VCaP (cell line): Measurements from ENCODE around the gene CLDN34.

Experiments used
- H3K27ac ChIP-seq: fragments of 450-650 bp; 2 replicates; pipeline ENCODE4 v1.5.1; 2017
- TF ChIP-seq, protein P1 (sequence below): fragments of 450-650 bp; conservative IDR thresholded peaks from 2 replicates; pipeline ENCODE4 v1.5.1; 2017; ENCODE audit warnings: mild to moderate bottlenecking, moderate library complexity

CLDN34 gene

GRCh38 chrX:9997041-9997440 is 29.9 kb downstream of the CLDN34 start:
- H3K27ac ChIP-seq: no peak overlapping the region
- TF ChIP-seq, protein P1, sequence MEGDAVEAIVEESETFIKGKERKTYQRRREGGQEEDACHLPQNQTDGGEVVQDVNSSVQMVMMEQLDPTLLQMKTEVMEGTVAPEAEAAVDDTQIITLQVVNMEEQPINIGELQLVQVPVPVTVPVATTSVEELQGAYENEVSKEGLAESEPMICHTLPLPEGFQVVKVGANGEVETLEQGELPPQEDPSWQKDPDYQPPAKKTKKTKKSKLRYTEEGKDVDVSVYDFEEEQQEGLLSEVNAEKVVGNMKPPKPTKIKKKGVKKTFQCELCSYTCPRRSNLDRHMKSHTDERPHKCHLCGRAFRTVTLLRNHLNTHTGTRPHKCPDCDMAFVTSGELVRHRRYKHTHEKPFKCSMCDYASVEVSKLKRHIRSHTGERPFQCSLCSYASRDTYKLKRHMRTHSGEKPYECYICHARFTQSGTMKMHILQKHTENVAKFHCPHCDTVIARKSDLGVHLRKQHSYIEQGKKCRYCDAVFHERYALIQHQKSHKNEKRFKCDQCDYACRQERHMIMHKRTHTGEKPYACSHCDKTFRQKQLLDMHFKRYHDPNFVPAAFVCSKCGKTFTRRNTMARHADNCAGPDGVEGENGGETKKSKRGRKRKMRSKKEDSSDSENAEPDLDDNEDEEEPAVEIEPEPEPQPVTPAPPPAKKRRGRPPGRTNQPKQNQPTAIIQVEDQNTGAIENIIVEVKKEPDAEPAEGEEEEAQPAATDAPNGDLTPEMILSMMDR: no peak

GRCh38 chrX:9997524-9997923 is 30.4 kb downstream of the CLDN34 start:
- H3K27ac ChIP-seq: no peak overlapping the region
- TF ChIP-seq, protein P1: no peak

- no peak overlapping the region for H3K27ac ChIP-seq
- TF ChIP-seq, protein P1: no peak
Observed at GRCh38 chrX:10001496-10001895, 34.3 kb downstream of the CLDN34 start.

GRCh38 chrX:10004832-10005475 is 37.8 kb downstream of the CLDN34 start:
- no peak overlapping the region for H3K27ac ChIP-seq
- TF ChIP-seq, protein P1: no peak

DNA sequence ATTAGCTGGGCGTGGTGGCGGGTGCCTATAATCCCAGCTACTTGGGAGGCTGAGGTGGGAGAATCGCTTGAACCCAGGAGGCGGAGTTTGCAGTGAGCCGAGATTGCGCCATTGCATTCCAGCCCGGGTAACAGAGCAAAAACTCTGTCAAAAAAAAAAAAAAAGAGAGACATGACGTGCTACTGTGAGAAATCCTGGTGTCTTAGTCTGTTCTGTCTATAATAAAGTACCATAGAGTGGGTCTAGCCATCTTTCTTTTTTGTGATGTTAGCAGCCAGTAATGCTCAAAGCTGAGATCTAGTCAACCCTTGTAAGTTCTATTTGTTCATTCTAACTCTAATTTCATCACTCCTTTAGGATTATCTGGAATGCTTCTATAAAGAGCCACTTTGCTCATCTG is 38.9 kb downstream of the CLDN34 start:
- TF ChIP-seq, protein P1: no peak
- H3K27ac ChIP-seq: no peak overlapping the region

DNA sequence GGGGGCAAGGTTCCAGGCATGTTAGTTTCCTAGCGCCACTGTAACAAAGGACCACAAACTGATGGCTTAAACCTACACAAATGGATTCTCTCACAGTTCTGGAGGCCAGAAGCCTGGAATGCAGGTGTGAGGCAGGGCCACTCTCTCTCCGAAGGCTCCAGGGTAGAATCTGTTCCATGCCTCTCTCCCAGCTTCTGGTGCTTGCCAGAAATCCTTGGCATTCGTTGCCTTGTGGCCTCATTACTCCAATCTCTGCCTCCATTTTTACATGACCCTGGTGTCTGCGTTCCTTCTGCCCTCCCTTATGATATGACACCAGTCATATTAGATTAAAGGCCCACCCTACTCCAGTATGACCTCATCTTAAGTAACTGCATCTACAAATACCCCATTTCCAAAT is 39.6 kb downstream of the CLDN34 start:
- H3K27ac ChIP-seq: no peak overlapping the region
- TF ChIP-seq, protein P1: no peak

DNA sequence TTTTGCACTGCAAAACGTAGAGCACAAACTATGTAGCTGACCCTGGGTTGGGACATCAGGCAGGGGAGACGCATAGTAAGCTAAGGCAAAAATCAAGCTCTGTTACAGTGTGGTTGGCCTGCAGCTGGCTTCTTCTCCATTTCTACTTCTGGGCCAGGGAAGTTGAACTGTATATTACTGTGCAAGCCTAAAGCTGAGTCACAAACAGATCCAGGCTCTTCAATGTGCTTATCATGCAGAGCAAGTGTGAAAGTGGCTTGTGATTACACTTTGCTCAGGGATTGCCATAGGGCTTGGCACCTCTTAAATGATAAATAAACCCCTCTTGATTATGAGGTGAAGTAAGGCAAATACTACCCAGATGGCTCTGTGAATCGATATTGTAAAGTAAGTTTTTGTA is 40.5 kb downstream of the CLDN34 start:
- TF ChIP-seq, protein P1: no peak
- no peak overlapping the region for H3K27ac ChIP-seq
